ENCODE results near the gene DDX1. TPM values are rescaled to one million over a fixed set of nuclear protein-coding genes. Genes with fewer than 3 reads are reported as not detected.

The DDX1 gene
- total and polyA plus RNA-seq, 9 of the 15 experiments (the other 6 are each of a cell fraction or from before 2014, with no cell fraction given) = 116 to 277 (median 232) TPM

- intact Hi-C loops (cut with micrococcal nuclease) = no loop called here
Observed at GRCh38 chr2:15652252-15652651, 60.6 kb downstream of the DDX1 start.

More at GRCh38 chr2:15652252-15652651, 60.6 kb downstream of the DDX1 start:
- Histone ChIP-seq H3K4me1 (replicated peaks in 1 of 2; ENCODE audit: control insufficient read depth in 2 of 2, insufficient read depth in 2 of 2, low read length in 2 of 2) (peaks cover 0 to 3% of the 10 kb centered on the region in 2 experiments; a peak in 1 of 5 replicates), H3K36me3 (ENCODE audit: control insufficient read depth, insufficient read depth, low read length) (no peaks in the 10 kb centered on the region), H3K27me3 (ENCODE audit: control insufficient read depth in 2 of 2, insufficient read depth in 2 of 2, low read length in 2 of 2) (peaks cover 66 to 92% of the 10 kb centered on the region in 2 experiments), H3K4me3 (no peak overlapping the region), H3K9me3 (replicated peaks; ENCODE audit: control insufficient read depth, insufficient read depth, low read depth, low read length) (no peaks in the 10 kb centered on the region), H3K27ac (ENCODE audit: extremely low read depth, low read depth, low read length) (no peak overlapping the region), H4K20me1 (replicated peaks; ENCODE audit: control insufficient read depth, insufficient read depth, low read length) (peaks cover 8% of the 10 kb centered on the region; the same call in 1 of the 2 replicates), H3K9ac (ENCODE audit: insufficient read depth in 1 of 2, low read depth in 2 of 2, low read length in 2 of 2) (no peak overlapping the region), H3K9me1 (ENCODE audit: control insufficient read depth, insufficient read depth, low read length) (no peaks in the 10 kb centered on the region), H3K79me2 (ENCODE audit: control insufficient read depth, insufficient read depth, low read length) (no peaks in the 10 kb centered on the region), H2AFZ (ENCODE audit: low read depth, low read length) (no peak overlapping the region), H3K4me2 (ENCODE audit: insufficient read depth, low read length) (no peak overlapping the region)
- ChIA-PET CTCF (ENCODE audit: low intra/inter-chr PET ratio) (no interaction called here), POLR2A (interaction anchor here (1.1 to 1.5 kb wide), 3 partner anchors 12 to 25 kb away, joined by 3 to 5 read pairs (median 3); no protein-coding TSS in a partner anchor)
- FAIRE-seq (no peak), DNase-seq (ENCODE audit: extremely low read depth in 1 of 4, low spot score in 3 of 4) (no peak), ATAC-seq (no peak)
- 0% methylated on average over 8 of the region's 8 CpGs for WGBS (ENCODE audit: insufficient coverage, low coverage, missing lambda C conversion rate)
- in situ Hi-C loops (cut with MboI) = no loop called here
- TF ChIP-seq RNF219 (CRISPR knock-in tag; IDR thresholded peaks at IDR 0.05) (no peak), ZNF644 (tag; IDR thresholded peaks at IDR 0.05; ENCODE audit: low read depth) (no peak), ZNF518B (CRISPR knock-in tag; IDR thresholded peaks at IDR 0.05) (no peak), FOXP1 (CRISPR knock-in tag; IDR thresholded peaks at IDR 0.05) (no peak), PRPF4 (IDR thresholded peaks at IDR 0.05; ENCODE audit: insufficient read depth, low read depth, low read length, poor library complexity, severe bottlenecking) (no peak), CBX1 (IDR thresholded peaks at IDR 0.05; ENCODE audit: low read depth) (no peak), MCM5 (IDR thresholded peaks at IDR 0.05; ENCODE audit: low read depth) (no peak), SAP30 (IDR thresholded peaks at IDR 0.05; ENCODE audit: borderline replicate concordance, insufficient read depth, low read depth, low read length, poor library complexity, severe bottlenecking) (no peak), ZNF408 (CRISPR knock-in tag; IDR thresholded peaks at IDR 0.05; ENCODE audit: low read depth) (no peak), BRF1 (IDR thresholded peaks at IDR 0.05; ENCODE audit: borderline replicate concordance, extremely low read depth, insufficient read length) (no peak), ZNF217 (CRISPR knock-in tag; IDR thresholded peaks at IDR 0.05) (no peak), PHTF2 (CRISPR knock-in tag; IDR thresholded peaks at IDR 0.05) (no peak), RBM25 (IDR thresholded peaks at IDR 0.05; ENCODE audit: low read depth, low read length, severe bottlenecking) (no peak), NKRF (IDR thresholded peaks at IDR 0.05; ENCODE audit: borderline replicate concordance) (no peak), PCBP1 (IDR thresholded peaks at IDR 0.05; ENCODE audit: low read depth, low read length, poor library complexity, severe bottlenecking) (no peak)
- BruUV-seq (replicated peaks) = no TSS peak

Data from K562 (cell line).